Measurements from ENCODE around the gene LRRFIP1.

The LRRFIP1 gene

GRCh38 chr2:237627441-237628246 lies at the start of gene LRRFIP1:
Gene LRRFIP1 (plus strand): TSS chr2:237627587. CDS start chr2:237627645, 58 bp downstream.
- in situ Hi-C loops (cut with MboI; ENCODE audit: low pct_unique_long_range_greater_than_20kb, low sequenced_read_pairs) = no loop called here
- no peak for DNase-seq

GRCh38 chr2:237577956-237578870 lies 49.2 kb upstream of the LRRFIP1 start:
- in situ Hi-C loops (cut with MboI; ENCODE audit: low pct_unique_long_range_greater_than_20kb, low sequenced_read_pairs) = no loop called here
- DNase-seq = no peak

GRCh38 chr2:237581326-237581725 lies 46.1 kb upstream of the LRRFIP1 start:
- DNase-seq = no peak
- in situ Hi-C loops (cut with MboI; ENCODE audit: low pct_unique_long_range_greater_than_20kb, low sequenced_read_pairs) = no loop called here

GRCh38 chr2:237581751-237582746 lies 45.3 kb upstream of the LRRFIP1 start:
- DNase-seq = peak; percentile 65
- in situ Hi-C loops (cut with MboI; ENCODE audit: low pct_unique_long_range_greater_than_20kb, low sequenced_read_pairs) = no loop called here

GRCh38 chr2:237583385-237584295 lies 43.7 kb upstream of the LRRFIP1 start:
- DNase-seq = no peak
- in situ Hi-C loops (cut with MboI; ENCODE audit: low pct_unique_long_range_greater_than_20kb, low sequenced_read_pairs) = no loop called here

- no peak for DNase-seq
- in situ Hi-C loops (cut with MboI; ENCODE audit: low pct_unique_long_range_greater_than_20kb, low sequenced_read_pairs) = no loop called here
Observed at GRCh38 chr2:237585590-237586221, 41.7 kb upstream of the LRRFIP1 start.

GRCh38 chr2:237588044-237588696 lies 39.2 kb upstream of the LRRFIP1 start:
- no peak for DNase-seq
- in situ Hi-C loops (cut with MboI; ENCODE audit: low pct_unique_long_range_greater_than_20kb, low sequenced_read_pairs) = no loop called here

GRCh38 chr2:237590272-237591140 lies 36.9 kb upstream of the LRRFIP1 start, which contains the start of gene RAB17:
Gene RAB17 (minus strand): TSS chr2:237590734. CDS start chr2:237586154, 4,580 bp downstream.
- in situ Hi-C loops (cut with MboI; ENCODE audit: low pct_unique_long_range_greater_than_20kb, low sequenced_read_pairs) = loop anchor here (10.0 kb wide), 1 partner anchor 154 kb away; no protein-coding TSS in a partner anchor
- DNase-seq = no peak

- peak; percentile 62 for DNase-seq
Observed at GRCh38 chr2:237591141-237591881, 36.1 kb upstream of the LRRFIP1 start.

GRCh38 chr2:237592425-237592980 lies 34.9 kb upstream of the LRRFIP1 start:
- DNase-seq = no peak
- in situ Hi-C loops (cut with MboI; ENCODE audit: low pct_unique_long_range_greater_than_20kb, low sequenced_read_pairs) = loop anchor here (10.0 kb wide), 1 partner anchor 152 kb away; no protein-coding TSS in a partner anchor

More at GRCh38 chr2:237591141-237591881, 36.1 kb upstream of the LRRFIP1 start:
- in situ Hi-C loops (cut with MboI; ENCODE audit: low pct_unique_long_range_greater_than_20kb, low sequenced_read_pairs) = loop anchor here (10.0 kb wide), 1 partner anchor 153 kb away; no protein-coding TSS in a partner anchor

GRCh38 chr2:237593036-237593435 lies 34.4 kb upstream of the LRRFIP1 start:
- DNase-seq = no peak
- in situ Hi-C loops (cut with MboI; ENCODE audit: low pct_unique_long_range_greater_than_20kb, low sequenced_read_pairs) = loop anchor here (10.0 kb wide), 1 partner anchor 152 kb away; no protein-coding TSS in a partner anchor

- no peak for DNase-seq
- in situ Hi-C loops (cut with MboI; ENCODE audit: low pct_unique_long_range_greater_than_20kb, low sequenced_read_pairs) = loop anchor here (10.0 kb wide), 1 partner anchor 151 kb away; no protein-coding TSS in a partner anchor
Observed at GRCh38 chr2:237593596-237594320, 33.6 kb upstream of the LRRFIP1 start.

GRCh38 chr2:237594514-237594871 lies 32.9 kb upstream of the LRRFIP1 start:
- in situ Hi-C loops (cut with MboI; ENCODE audit: low pct_unique_long_range_greater_than_20kb, low sequenced_read_pairs) = loop anchor here (10.0 kb wide), 1 partner anchor 150 kb away; no protein-coding TSS in a partner anchor

More at GRCh38 chr2:237594514-237594871, 32.9 kb upstream of the LRRFIP1 start:
- no peak for DNase-seq

Data from KBM-7 (cell line).